Measurements from ENCODE around the gene NOP14. TPM values are rescaled to one million over a fixed set of nuclear protein-coding genes. Genes with fewer than 3 reads are reported as not detected.

The NOP14 gene
- total RNA-seq, 1 experiment from 2014 or later: 33.6 TPM

- H3K36me3 ChIP-seq (ENCODE audit: low read depth): no peaks in the 10 kb centered on the region
- no peaks in the 10 kb centered on the region for H3K9me3 ChIP-seq (ENCODE audit: insufficient read depth, low read depth)
- ChIA-PET POLR2A (ENCODE audit: unreplicated experiment) (no interaction called here), CTCF (interaction anchor here (1.2 kb wide), 1 partner anchor 32 kb away, joined by 3 read pairs; no protein-coding TSS in a partner anchor)
- DNase-seq: no peak
- 0 out of 2 replicates have a peak overlapping the region, but pooled peaks have one; percentile 19 for H3K27ac ChIP-seq
- H3K9me2 ChIP-seq (ENCODE audit: insufficient read depth): no peaks in the 10 kb centered on the region
- no peak overlapping the region for H3K4me2 ChIP-seq
- no TSS peak for BruUV-seq (replicated peaks)
- no peaks in the 10 kb centered on the region for H3F3A ChIP-seq (ENCODE audit: insufficient read depth, low read depth)
- peaks cover 17% of the 10 kb centered on the region; the same call in 1 of the 2 replicates for H3K4me1 ChIP-seq (replicated peaks; ENCODE audit: insufficient read depth)
- intact Hi-C loops (cut with micrococcal nuclease; ENCODE audit: unreplicated experiment): no loop called here
- no peaks in the 10 kb centered on the region for H4K20me1 ChIP-seq (ENCODE audit: insufficient read depth)
- H3K79me2 ChIP-seq (ENCODE audit: low read depth): no peaks in the 10 kb centered on the region
- H3K4me3 ChIP-seq: no peak overlapping the region
- H3K27me3 ChIP-seq (ENCODE audit: insufficient read depth, low read depth): no peaks in the 10 kb centered on the region
- no peak overlapping the region for H2AFZ ChIP-seq
- TF ChIP-seq EZH2 (IDR thresholded peaks at IDR 0.05; ENCODE audit: low read depth) (no peak), CTCF (conservative IDR thresholded peaks at IDR 0.05) (no peak)
Measured at GRCh38 chr4:3010577-3010976, 47.4 kb upstream of the NOP14 start.

DNA sequence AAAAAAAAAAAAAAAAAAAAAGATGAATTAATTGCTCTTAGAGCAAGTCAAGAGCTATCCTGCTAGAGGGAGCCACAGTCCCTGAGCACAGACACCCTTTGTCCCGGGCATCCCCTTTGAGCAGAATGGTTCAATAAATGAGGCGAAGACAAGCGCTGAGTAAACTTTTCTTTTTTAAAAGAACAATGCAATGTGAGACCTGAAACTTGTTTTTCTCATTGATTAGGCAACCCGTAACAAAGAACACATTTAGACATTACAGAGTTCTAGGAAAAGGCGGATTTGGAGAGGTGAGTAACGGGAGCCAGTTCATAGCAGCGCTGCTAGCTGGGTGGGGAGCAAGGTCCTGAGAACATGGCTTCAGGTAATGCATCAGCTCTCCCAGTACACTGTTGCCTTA, 46.2 kb upstream of the NOP14 start:
- Histone ChIP-seq H3K79me2 (ENCODE audit: low read depth) (no peaks in the 10 kb centered on the region), H3K4me1 (replicated peaks; ENCODE audit: insufficient read depth) (peaks cover 17% of the 10 kb centered on the region; the same call in 1 of the 2 replicates), H3K27ac (no peak overlapping the region), H4K20me1 (ENCODE audit: insufficient read depth) (no peaks in the 10 kb centered on the region), H3K27me3 (ENCODE audit: insufficient read depth, low read depth) (no peaks in the 10 kb centered on the region), H3K4me2 (no peak overlapping the region), H3K4me3 (no peak overlapping the region), H3K9me2 (ENCODE audit: insufficient read depth) (no peaks in the 10 kb centered on the region), H3K9me3 (ENCODE audit: insufficient read depth, low read depth) (no peaks in the 10 kb centered on the region), H2AFZ (no peak overlapping the region), H3K36me3 (ENCODE audit: low read depth) (no peaks in the 10 kb centered on the region), H3F3A (ENCODE audit: insufficient read depth, low read depth) (no peaks in the 10 kb centered on the region)
- ChIA-PET CTCF (interaction anchor here (0.6 to 1.4 kb wide), 3 partner anchors 22 to 125 kb away, joined by 3 to 12 read pairs (median 4); no protein-coding TSS in a partner anchor), POLR2A (ENCODE audit: unreplicated experiment) (no interaction called here)
- no peak for DNase-seq
- BruUV-seq (replicated peaks): no TSS peak
- intact Hi-C loops (cut with micrococcal nuclease; ENCODE audit: unreplicated experiment): no loop called here
- TF ChIP-seq CTCF (conservative IDR thresholded peaks at IDR 0.05) (no peak; the same call in 1 of the 2 replicates), EZH2 (IDR thresholded peaks at IDR 0.05; ENCODE audit: low read depth) (no peak)

- no TSS peak for BruUV-seq (replicated peaks)
- H3K79me2 ChIP-seq (ENCODE audit: low read depth): no peaks in the 10 kb centered on the region
- DNase-seq: no peak
- no peak overlapping the region for H3K4me2 ChIP-seq
- TF ChIP-seq EZH2 (IDR thresholded peaks at IDR 0.05; ENCODE audit: low read depth) (no peak), CTCF (conservative IDR thresholded peaks at IDR 0.05) (no peak)
- no peak overlapping the region for H3K4me3 ChIP-seq
- POLR2A ChIA-PET (ENCODE audit: unreplicated experiment): no interaction called here
- CTCF ChIA-PET: no interaction called here
- no peaks in the 10 kb centered on the region for H3K9me3 ChIP-seq (ENCODE audit: insufficient read depth, low read depth)
- peaks cover 17% of the 10 kb centered on the region; the same call in 1 of the 2 replicates for H3K4me1 ChIP-seq (replicated peaks; ENCODE audit: insufficient read depth)
- H3K36me3 ChIP-seq (ENCODE audit: low read depth): no peaks in the 10 kb centered on the region
- H2AFZ ChIP-seq: no peak overlapping the region
- intact Hi-C loops (cut with micrococcal nuclease; ENCODE audit: unreplicated experiment): no loop called here
- no peaks in the 10 kb centered on the region for H4K20me1 ChIP-seq (ENCODE audit: insufficient read depth)
- H3K27ac ChIP-seq: no peak overlapping the region
- H3K9me2 ChIP-seq (ENCODE audit: insufficient read depth): no peaks in the 10 kb centered on the region
- H3F3A ChIP-seq (ENCODE audit: insufficient read depth, low read depth): no peaks in the 10 kb centered on the region
- no peaks in the 10 kb centered on the region for H3K27me3 ChIP-seq (ENCODE audit: insufficient read depth, low read depth)
Measured at GRCh38 chr4:3007724-3008123, 44.5 kb upstream of the NOP14 start.
